Lung (tissue), 12 donors: ENCODE measurements around the gene LRRC8E. TPM values are rescaled to one million over a fixed set of nuclear protein-coding genes. Genes with fewer than 3 reads are reported as not detected.
A peak's percentile ranks its signal among the peaks of the same experiment; 100 is the strongest.
"Not testable (repeated sequence)": the region's sequence is repeated elsewhere in the genome, so short reads cannot be mapped to it uniquely, and the experiment has no call there.

Experiments
- ATAC-seq: fragments of 200-7000 bp; cut with Tn5 transposase; one replicate; pipeline ENCODE4 v1.9.1; 2020; ENCODE audit warnings: moderate number of reproducible peaks; ENCODE audit not compliant: insufficient read depth, low FRiP score
- DNase-seq, 3 donors: peaks; one replicate each; pipeline ENCODE4 v3.0.0-alpha.2; 2013 to 2017
- H3K27ac ChIP-seq, 2 donors: one replicate each; pipeline ENCODE4 v1.5.1; 2013; ENCODE audit warnings: mild to moderate bottlenecking in 2 of 2, moderate library complexity in 2 of 2, control low read depth in 1 of 2, inconsistent platforms in 1 of 2, low read depth in 1 of 2, low read length in 1 of 2
- H3K27me3 ChIP-seq, 3 donors: one replicate each; pipeline ENCODE4 v1.5.1; 2013; ENCODE audit warnings: low read length in 2 of 3; ENCODE audit not compliant: control insufficient read depth in 3 of 3, insufficient read depth in 3 of 3
- H3K36me3 ChIP-seq, 4 donors: one replicate each; pipeline ENCODE4 v1.5.1; 2013; ENCODE audit warnings: low read length in 4 of 4, mild to moderate bottlenecking in 1 of 4, moderate library complexity in 1 of 4; ENCODE audit not compliant: control insufficient read depth in 4 of 4, insufficient read depth in 4 of 4
- H3K4me1 ChIP-seq, 5 donors: one replicate each; pipeline ENCODE4 v1.5.1; 2013; ENCODE audit warnings: low read length in 5 of 5, mild to moderate bottlenecking in 2 of 5, moderate library complexity in 1 of 5; ENCODE audit not compliant: control insufficient read depth in 5 of 5, insufficient read depth in 5 of 5
- H3K4me3 ChIP-seq: one replicate; pipeline ENCODE4 v1.5.1; 2013; ENCODE audit warnings: mild to moderate bottlenecking, control low read depth, moderate library complexity
- H3K9ac ChIP-seq, 2 donors: one replicate each; pipeline ENCODE4 v1.5.1; 2013; ENCODE audit warnings: low read length in 2 of 2, control low read depth in 1 of 2; ENCODE audit not compliant: insufficient read depth in 1 of 2
- H3K9me3 ChIP-seq, 4 donors: one replicate each; pipeline ENCODE4 v1.5.1; 2013; ENCODE audit warnings: low read length in 3 of 4, mild to moderate bottlenecking in 1 of 4, moderate library complexity in 1 of 4; ENCODE audit not compliant: control insufficient read depth in 4 of 4, insufficient read depth in 3 of 4
- WGBS, 2 donors: extraction: QIAGEN DNeasy Blood & Tissue Kit; methylation state at CpG; one replicate each; pipeline ENCODE4 v1.1.7; 2013; 5-methylcytosine and 5-hydroxymethylcytosine counted together
- polyA plus RNA-seq, 2 donors: library from polyadenylated mRNA; stranded (reverse); fragments of 200-250 nt; gene quantifications; one replicate each; pipeline ENCODE4 v1.2.1, GENCODE V29; 2013
- total RNA-seq, 2 donors: library from RNA; depleted of rRNA in 1 of 2; stranded (reverse); fragments of >200 nt in 1 of 2; gene quantifications; one replicate each; pipeline ENCODE4 v1.2.1, GENCODE V29; 2014 to 2021
- TF ChIP-seq, protein P1 (sequence below): IDR thresholded peaks from 2 replicates; pipeline ENCODE4 v1.5.1; 2012; ENCODE audit warnings: mild to moderate bottlenecking; ENCODE audit errors: control extremely low read depth, extremely low read depth
- donor health status: control.
- donor health status: control.
- donor health status: Bipolar disorder and iron deficiency.
- donor health status: healthy.
- donor health status: DM: yes; HTN: yes; CAD: no.

Gene LRRC8E
- total and polyA plus RNA-seq, 4 donors: 3.7 to 8.6 (median 5.3) TPM

DNA sequence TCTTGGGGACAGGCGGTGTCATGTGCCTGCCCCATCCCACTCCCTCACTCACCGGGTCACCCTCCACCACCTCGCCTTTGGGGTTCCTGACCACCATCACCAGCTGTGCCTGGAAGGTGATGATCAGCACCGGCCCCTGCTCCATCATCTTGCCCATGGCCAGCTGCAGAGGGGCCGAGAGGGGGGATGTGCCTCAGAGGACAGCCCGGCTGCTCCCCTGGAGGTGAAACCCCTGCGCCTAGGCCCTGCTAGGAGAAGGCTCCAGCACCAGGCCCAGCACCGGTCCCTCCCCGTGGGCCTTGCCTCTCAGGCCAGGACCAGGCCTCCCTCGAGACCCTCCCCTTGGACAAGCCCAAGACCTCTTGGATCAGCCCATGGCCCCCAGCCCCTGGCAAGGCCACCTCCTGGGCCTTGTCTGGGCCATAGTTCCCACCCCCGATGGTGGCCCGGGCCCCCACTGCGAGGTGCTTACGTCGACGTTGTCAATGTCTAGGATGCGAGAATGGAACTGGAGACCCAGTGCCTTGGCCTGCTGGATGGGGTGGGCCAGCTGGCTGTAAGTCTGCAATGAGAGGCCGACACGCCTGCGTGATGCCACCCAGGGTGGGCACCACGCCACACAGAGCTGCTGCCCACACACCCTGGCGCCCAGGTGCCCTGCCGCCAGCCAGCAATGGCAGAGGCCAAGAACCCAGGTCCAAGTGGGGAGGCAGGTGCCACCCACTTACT is 39.5 kb downstream of the LRRC8E start:
- 88 to 94% methylated on average over 23 of the region's 23 CpGs for WGBS, 2 donors
- DNase-seq (no peak), ATAC-seq (no peak)
- TF ChIP-seq, protein P1, sequence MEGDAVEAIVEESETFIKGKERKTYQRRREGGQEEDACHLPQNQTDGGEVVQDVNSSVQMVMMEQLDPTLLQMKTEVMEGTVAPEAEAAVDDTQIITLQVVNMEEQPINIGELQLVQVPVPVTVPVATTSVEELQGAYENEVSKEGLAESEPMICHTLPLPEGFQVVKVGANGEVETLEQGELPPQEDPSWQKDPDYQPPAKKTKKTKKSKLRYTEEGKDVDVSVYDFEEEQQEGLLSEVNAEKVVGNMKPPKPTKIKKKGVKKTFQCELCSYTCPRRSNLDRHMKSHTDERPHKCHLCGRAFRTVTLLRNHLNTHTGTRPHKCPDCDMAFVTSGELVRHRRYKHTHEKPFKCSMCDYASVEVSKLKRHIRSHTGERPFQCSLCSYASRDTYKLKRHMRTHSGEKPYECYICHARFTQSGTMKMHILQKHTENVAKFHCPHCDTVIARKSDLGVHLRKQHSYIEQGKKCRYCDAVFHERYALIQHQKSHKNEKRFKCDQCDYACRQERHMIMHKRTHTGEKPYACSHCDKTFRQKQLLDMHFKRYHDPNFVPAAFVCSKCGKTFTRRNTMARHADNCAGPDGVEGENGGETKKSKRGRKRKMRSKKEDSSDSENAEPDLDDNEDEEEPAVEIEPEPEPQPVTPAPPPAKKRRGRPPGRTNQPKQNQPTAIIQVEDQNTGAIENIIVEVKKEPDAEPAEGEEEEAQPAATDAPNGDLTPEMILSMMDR: no peak
- H3K9me3 ChIP-seq: no peaks in the 10 kb centered on the region
- H3K9ac ChIP-seq: no peak overlapping the region
- H3K36me3 ChIP-seq: peaks cover 3 to 33% (median 13%) of the 10 kb centered on the region in 4 donors
- peak overlapping the region in 1 of 2 donors; percentile 18 for H3K27ac ChIP-seq
- H3K4me3 ChIP-seq: no peak overlapping the region
- no peaks in the 10 kb centered on the region for H3K27me3 ChIP-seq
- H3K4me1 ChIP-seq: peaks cover 0 to 23% (median 9%) of the 10 kb centered on the region in 5 donors

DNA sequence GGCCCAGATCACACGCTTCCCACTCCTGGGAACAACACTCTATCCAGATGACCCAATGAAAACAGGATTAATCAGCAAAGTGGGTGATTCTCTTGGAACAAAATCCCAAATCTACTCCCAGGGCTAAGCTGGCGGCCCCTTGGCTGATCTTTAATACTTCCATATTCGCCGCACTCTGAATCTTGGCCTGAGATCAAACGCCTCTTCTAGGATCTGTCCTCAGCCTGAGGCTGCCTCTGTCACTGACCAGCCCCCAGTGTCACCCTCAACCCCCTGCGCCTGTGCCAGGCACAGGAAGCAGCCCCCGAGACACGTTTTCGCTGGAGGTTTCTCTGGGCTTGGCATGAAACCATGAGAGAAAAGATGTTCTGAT is 40.0 kb downstream of the LRRC8E start:
- Histone ChIP-seq H3K9ac (no peak overlapping the region), H3K27ac (peak overlapping the region in 1 of 2 donors; percentile 35), H3K27me3 (no peaks in the 10 kb centered on the region), H3K36me3 (peaks cover 3 to 33% (median 16%) of the 10 kb centered on the region in 4 donors), H3K9me3 (no peaks in the 10 kb centered on the region), H3K4me3 (no peak overlapping the region), H3K4me1 (peaks cover 0 to 23% (median 9%) of the 10 kb centered on the region in 5 donors)
- TF ChIP-seq, protein P1: no peak
- ATAC-seq: no peak
- WGBS, 2 donors: 74 to 87% methylated on average over 9 of the region's 9 CpGs
- peak; percentile 52 to 69 (median 64) for DNase-seq

DNA sequence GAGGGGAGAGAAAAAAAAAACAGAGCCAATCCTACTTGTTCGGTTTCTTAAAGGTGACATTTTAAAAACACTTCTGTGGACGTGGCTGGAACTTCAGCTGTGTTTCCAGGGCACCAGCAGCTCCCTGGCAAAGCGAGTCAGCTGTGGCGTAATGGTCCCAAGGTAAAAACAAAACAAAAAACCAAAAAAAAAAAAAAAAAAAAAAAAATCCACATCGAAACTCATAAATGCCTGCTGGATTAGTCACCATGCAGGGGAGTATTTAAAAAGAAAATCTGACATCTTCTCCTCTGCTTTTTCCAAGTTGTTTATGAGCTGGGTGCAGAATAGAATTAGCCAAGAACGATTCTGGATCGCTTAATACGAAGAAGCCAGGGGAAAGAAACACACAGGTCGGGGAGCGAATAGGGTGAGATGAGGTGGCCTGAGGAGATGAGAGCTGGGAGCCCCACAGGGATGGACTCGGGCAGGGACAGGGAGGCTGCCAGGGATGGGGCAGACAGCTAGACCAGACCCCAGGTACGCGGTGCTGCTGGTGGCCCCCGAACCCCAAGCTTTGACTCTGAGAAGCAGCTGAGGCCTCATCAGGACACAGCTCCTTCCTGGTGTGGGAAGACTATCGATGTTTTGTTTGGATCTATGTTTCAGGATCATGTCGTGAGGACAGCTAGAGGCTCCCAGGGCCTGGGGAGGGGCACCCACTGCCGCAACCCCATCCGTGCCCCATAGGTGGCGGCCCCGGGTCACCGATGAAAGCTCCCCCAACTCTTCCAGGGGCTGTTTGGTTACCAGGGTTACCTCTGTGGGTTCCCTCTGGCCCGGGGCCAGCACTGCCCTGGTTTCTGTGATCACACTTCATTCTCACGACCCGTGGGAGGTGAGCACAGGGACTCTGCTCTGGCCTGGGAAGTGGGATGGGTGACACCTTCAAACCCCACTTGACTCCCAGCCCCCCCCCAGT is 40.7 kb downstream of the LRRC8E start:
- Histone ChIP-seq H3K27ac (peak overlapping the region; percentile 17 to 41), H3K9ac (no peak overlapping the region), H3K4me3 (no peak overlapping the region), H3K27me3 (no peaks in the 10 kb centered on the region), H3K4me1 (peaks cover 0 to 23% (median 9%) of the 10 kb centered on the region in 5 donors), H3K36me3 (peaks cover 5 to 40% (median 22%) of the 10 kb centered on the region in 4 donors), H3K9me3 (no peaks in the 10 kb centered on the region)
- ATAC-seq (no peak), DNase-seq (peak in 2 of 3 donors; percentile 45 to 64)
- TF ChIP-seq, protein P1: no peak
- 61 to 65% methylated on average over 24 of the region's 24 CpGs for WGBS, 2 donors

DNA sequence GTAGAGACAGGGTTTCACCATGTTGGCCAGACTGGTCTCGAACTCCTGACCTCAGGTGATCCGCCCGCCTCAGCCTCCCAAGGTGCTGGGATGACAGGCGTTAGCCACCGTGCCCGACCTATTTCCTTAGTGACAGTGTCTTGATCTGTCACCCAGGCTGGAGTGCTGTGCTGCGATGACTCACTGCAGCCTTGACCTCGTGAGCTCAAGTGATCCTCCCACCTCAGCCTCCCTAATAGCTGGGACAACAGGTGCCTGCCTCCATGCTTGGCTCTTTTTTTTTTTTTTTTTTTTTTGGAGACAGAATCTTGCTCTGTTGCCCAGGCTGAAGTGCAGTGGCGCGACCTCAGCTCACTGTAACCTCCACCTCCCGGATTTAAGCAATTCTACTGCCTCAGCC is 41.7 kb downstream of the LRRC8E start:
- H3K27me3 ChIP-seq, ATAC-seq, H3K9me3 ChIP-seq, H3K27ac ChIP-seq, H3K4me3 ChIP-seq, DNase-seq, H3K9ac ChIP-seq: not testable (repeated sequence)
- H3K4me1 ChIP-seq: peaks cover 0 to 23% (median 4%) of the 10 kb centered on the region in 5 donors
- WGBS, 2 donors: 85 to 87% methylated on average over 11 of the region's 11 CpGs
- H3K36me3 ChIP-seq: peaks cover 9 to 50% (median 23%) of the 10 kb centered on the region in 4 donors
